C4-2B (cell line): ENCODE data around the gene SHISA7.

Experiments
- ZFX ChIP-seq: fragments of 450-650 bp; IDR thresholded peaks from 2 replicates; pipeline ENCODE4 v1.6.1; 2017
- TF ChIP-seq, protein P1 (sequence below): fragments of 450-650 bp; conservative IDR thresholded peaks from 2 replicates; pipeline ENCODE4 v1.5.1; 2017; ENCODE audit warnings: mild to moderate bottlenecking

DNA sequence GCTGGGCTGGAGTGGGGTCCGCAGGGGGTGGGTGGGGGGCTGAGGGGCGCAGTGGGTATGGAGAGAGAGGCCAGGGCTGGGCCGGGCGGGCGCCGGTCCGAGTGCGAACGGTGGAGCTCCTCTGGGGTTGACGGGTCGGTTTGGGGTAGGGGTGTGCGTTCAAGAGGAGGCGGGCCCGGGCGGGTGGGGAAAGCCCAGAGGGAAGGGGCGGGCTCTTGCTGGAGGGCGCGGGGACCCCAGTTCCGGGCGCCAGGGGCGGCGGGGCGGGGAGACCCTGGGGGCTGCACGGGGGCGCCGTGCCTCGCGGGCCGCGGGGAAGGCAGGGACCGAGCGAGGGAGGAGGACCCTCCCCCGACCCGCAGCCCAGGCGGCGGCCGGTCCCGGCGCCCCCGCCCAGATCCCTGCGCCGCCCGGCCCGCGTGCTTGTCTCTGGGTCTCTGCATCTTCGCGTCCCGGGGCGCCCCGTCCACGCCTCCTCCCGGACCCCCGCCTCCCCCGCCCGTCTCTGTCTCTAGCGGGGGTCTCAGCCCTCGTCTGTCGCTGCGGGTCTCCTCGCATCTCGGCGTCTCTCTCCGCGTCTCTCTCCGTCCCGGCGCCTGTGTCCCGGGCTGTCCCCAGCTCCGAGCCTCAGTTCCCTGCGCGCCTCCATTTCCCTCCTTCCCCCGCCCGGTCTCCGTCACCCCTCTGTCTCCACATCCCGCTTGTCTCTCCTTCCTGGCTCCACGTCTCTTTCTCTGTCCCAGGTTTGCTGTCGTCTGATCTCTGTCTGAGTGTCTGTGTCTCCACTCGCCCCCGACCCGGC, 8.3 kb upstream of the SHISA7 start:
- TF ChIP-seq, protein P1, sequence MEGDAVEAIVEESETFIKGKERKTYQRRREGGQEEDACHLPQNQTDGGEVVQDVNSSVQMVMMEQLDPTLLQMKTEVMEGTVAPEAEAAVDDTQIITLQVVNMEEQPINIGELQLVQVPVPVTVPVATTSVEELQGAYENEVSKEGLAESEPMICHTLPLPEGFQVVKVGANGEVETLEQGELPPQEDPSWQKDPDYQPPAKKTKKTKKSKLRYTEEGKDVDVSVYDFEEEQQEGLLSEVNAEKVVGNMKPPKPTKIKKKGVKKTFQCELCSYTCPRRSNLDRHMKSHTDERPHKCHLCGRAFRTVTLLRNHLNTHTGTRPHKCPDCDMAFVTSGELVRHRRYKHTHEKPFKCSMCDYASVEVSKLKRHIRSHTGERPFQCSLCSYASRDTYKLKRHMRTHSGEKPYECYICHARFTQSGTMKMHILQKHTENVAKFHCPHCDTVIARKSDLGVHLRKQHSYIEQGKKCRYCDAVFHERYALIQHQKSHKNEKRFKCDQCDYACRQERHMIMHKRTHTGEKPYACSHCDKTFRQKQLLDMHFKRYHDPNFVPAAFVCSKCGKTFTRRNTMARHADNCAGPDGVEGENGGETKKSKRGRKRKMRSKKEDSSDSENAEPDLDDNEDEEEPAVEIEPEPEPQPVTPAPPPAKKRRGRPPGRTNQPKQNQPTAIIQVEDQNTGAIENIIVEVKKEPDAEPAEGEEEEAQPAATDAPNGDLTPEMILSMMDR: no peak
- no peak for TF ChIP-seq ZFX
